ENCODE results near the gene BCAP31.
"Not testable (repeated sequence)": the region's sequence is repeated elsewhere in the genome, so short reads cannot be mapped to it uniquely, and the experiment has no call there.

BCAP31 gene

GRCh38 chrX:153763298-153763932 is 39.2 kb upstream of the BCAP31 start:
- DNase-seq (ENCODE audit: low read depth in 1 of 2, low spot score in 1 of 2) = no peak

- DNase-seq (ENCODE audit: low read depth in 1 of 2, low spot score in 1 of 2) = no peak
These were observed 38.5 kb upstream of the BCAP31 start for GRCh38 chrX:153762626-153763173.

GRCh38 chrX:153761863-153762262 is 37.7 kb upstream of the BCAP31 start:
- no peak for DNase-seq (ENCODE audit: low read depth in 1 of 2, low spot score in 1 of 2)

GRCh38 chrX:153755136-153755535 is 30.9 kb upstream of the BCAP31 start:
- no peak for DNase-seq (ENCODE audit: low read depth in 1 of 2, low spot score in 1 of 2)

- no peak for DNase-seq (ENCODE audit: low read depth in 1 of 2, low spot score in 1 of 2)
These were observed 26.1 kb upstream of the BCAP31 start for GRCh38 chrX:153750127-153750774.

- DNase-seq (ENCODE audit: low read depth in 1 of 2, low spot score in 1 of 2) = not testable (repeated sequence)
These were observed 24.8 kb upstream of the BCAP31 start for GRCh38 chrX:153749017-153749416.

GRCh38 chrX:153746991-153747390 is 22.8 kb upstream of the BCAP31 start:
- not testable (repeated sequence) for DNase-seq (ENCODE audit: low read depth in 1 of 2, low spot score in 1 of 2)

GRCh38 chrX:153746359-153746758 is 22.2 kb upstream of the BCAP31 start:
- DNase-seq (ENCODE audit: low read depth in 1 of 2, low spot score in 1 of 2) = no peak

GRCh38 chrX:153745067-153745433 is 20.9 kb upstream of the BCAP31 start:
- DNase-seq (ENCODE audit: low read depth in 1 of 2, low spot score in 1 of 2) = not testable (repeated sequence)

GRCh38 chrX:153744210-153745066 is 20.3 kb upstream of the BCAP31 start:
- DNase-seq (ENCODE audit: low read depth in 1 of 2, low spot score in 1 of 2) = no peak

GRCh38 chrX:153743468-153744209 is 19.5 kb upstream of the BCAP31 start:
- not testable (repeated sequence) for DNase-seq (ENCODE audit: low read depth in 1 of 2, low spot score in 1 of 2)

- DNase-seq (ENCODE audit: low read depth in 1 of 2, low spot score in 1 of 2) = not testable (repeated sequence)
These were observed 18.7 kb upstream of the BCAP31 start for GRCh38 chrX:153742796-153743467.

- DNase-seq (ENCODE audit: low read depth in 1 of 2, low spot score in 1 of 2) = not testable (repeated sequence)
These were observed 17.9 kb upstream of the BCAP31 start for GRCh38 chrX:153742111-153742510.

GRCh38 chrX:153741446-153741845 is 17.3 kb upstream of the BCAP31 start:
- no peak for DNase-seq (ENCODE audit: low read depth in 1 of 2, low spot score in 1 of 2)

- no peak for DNase-seq (ENCODE audit: low read depth in 1 of 2, low spot score in 1 of 2)
These were observed 16.5 kb upstream of the BCAP31 start for GRCh38 chrX:153740631-153741222.

- DNase-seq (ENCODE audit: low read depth in 1 of 2, low spot score in 1 of 2) = no peak
These were observed 15.7 kb upstream of the BCAP31 start for GRCh38 chrX:153739754-153740486.

GRCh38 chrX:153738056-153738605 is 13.9 kb upstream of the BCAP31 start:
- no peak for DNase-seq (ENCODE audit: low read depth in 1 of 2, low spot score in 1 of 2)

- no peak for DNase-seq (ENCODE audit: low read depth in 1 of 2, low spot score in 1 of 2)
These were observed 12.8 kb upstream of the BCAP31 start for GRCh38 chrX:153736871-153737441.

Data from activated T-helper 1 cell treated with anti-CD3 and anti-CD28 coated beads, Interleukin-2, amount 50 U/mL, for 16 hours (primary cell).